GM10266 (cell line): ENCODE results near the gene HSD17B11.
"Not testable (repeated sequence)": the region's sequence is repeated elsewhere in the genome, so short reads cannot be mapped to it uniquely, and the experiment has no call there.

Experiments used
- DNase-seq: peaks from one replicate; pipeline ENCODE4 v3.0.0; 2012; ENCODE audit errors: extremely low spot score
- CTCF ChIP-seq: IDR thresholded peaks from 2 replicates; pipeline ENCODE4 v1.5.1; 2012; ENCODE audit warnings: mild to moderate bottlenecking, low read depth; ENCODE audit not compliant: control insufficient read depth, insufficient read depth; ENCODE audit errors: missing control alignments

HSD17B11 gene

GRCh38 chr4:87390891-87391575 is at the start of gene HSD17B11:
HSD17B11 (minus strand) TSS chr4:87391188; CDS start chr4:87391070, 118 bp downstream.
- peak; percentile 94 for DNase-seq
- no peak for TF ChIP-seq CTCF

GRCh38 chr4:87433342-87433741 is 42.4 kb upstream of the HSD17B11 start:
- DNase-seq = no peak
- no peak for TF ChIP-seq CTCF

- no peak for DNase-seq
- no peak for TF ChIP-seq CTCF
Measured at GRCh38 chr4:87430038-87430437, 39.0 kb upstream of the HSD17B11 start.

GRCh38 chr4:87428979-87429378 is 38.0 kb upstream of the HSD17B11 start:
- TF ChIP-seq CTCF = no peak
- no peak for DNase-seq

- no peak for TF ChIP-seq CTCF
Measured at GRCh38 chr4:87427518-87427868, 36.5 kb upstream of the HSD17B11 start.

GRCh38 chr4:87426865-87427517 is 36.0 kb upstream of the HSD17B11 start:
- no peak for DNase-seq
- TF ChIP-seq CTCF = no peak

More at GRCh38 chr4:87427518-87427868, 36.5 kb upstream of the HSD17B11 start:
- no peak for DNase-seq

- no peak for DNase-seq
- no peak for TF ChIP-seq CTCF
Measured at GRCh38 chr4:87425711-87426110, 34.7 kb upstream of the HSD17B11 start.

GRCh38 chr4:87424099-87424543 is 33.1 kb upstream of the HSD17B11 start:
- not testable (repeated sequence) for DNase-seq
